GM18858 (cell line): ENCODE results near the gene SENP5.
"Not testable (repeated sequence)": the region's sequence is repeated elsewhere in the genome, so short reads cannot be mapped to it uniquely, and the experiment has no call there.

Experiments used
- ATAC-seq: cut with Tn5 transposase; IDR thresholded peaks from one replicate; pipeline ENCODE4 v1.9.1; 2021; ENCODE audit not compliant: unreplicated experiment

The SENP5 gene, protein sequence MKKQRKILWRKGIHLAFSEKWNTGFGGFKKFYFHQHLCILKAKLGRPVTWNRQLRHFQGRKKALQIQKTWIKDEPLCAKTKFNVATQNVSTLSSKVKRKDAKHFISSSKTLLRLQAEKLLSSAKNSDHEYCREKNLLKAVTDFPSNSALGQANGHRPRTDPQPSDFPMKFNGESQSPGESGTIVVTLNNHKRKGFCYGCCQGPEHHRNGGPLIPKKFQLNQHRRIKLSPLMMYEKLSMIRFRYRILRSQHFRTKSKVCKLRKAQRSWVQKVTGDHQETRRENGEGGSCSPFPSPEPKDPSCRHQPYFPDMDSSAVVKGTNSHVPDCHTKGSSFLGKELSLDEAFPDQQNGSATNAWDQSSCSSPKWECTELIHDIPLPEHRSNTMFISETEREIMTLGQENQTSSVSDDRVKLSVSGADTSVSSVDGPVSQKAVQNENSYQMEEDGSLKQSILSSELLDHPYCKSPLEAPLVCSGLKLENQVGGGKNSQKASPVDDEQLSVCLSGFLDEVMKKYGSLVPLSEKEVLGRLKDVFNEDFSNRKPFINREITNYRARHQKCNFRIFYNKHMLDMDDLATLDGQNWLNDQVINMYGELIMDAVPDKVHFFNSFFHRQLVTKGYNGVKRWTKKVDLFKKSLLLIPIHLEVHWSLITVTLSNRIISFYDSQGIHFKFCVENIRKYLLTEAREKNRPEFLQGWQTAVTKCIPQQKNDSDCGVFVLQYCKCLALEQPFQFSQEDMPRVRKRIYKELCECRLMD

DNA sequence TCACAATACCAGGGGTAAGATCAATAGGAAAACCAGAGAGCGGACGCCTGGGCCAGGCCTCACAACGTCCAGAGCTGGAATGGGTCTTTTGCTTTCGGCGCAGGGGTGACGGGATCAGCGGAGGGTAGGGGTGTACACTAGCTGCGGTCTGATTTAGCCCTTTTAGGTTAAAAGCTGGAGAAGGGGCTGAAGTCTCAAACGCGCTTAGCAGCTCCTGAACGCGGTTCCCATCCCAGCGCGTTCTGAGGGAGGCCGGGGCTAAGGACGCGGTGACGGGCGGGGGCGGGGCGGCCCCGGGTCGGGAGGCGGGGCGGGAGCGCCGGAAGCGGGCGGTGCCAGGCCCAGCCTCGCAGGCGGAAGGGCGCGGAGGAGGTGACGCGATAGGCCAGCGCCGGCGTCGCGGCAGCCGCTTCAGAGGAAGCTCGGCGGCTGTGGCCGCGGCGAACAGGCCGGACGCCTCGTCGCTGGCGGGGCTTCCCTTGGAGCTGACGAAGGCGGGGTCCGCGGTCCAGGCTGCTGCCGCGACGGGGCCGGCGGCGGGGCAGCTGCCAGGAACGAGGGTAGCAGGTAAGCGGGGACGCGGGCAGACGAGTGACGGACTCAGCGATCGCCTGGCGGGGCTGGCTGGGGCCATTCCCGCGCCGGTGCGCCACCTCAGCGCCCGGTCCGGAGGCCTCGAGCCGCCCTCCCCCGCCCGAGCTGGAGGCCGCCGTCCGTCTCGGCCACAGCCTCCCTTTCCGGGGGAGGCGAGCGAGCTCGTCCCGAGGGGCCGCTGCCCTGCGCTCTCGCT, at the start of gene SENP5:
Gene SENP5, plus strand, starts transcription at position 414 of the 790 bp plus-strand sequence. CDS start 17,262 bp downstream, outside the sequence.
- ATAC-seq, result peak; percentile 85

DNA sequence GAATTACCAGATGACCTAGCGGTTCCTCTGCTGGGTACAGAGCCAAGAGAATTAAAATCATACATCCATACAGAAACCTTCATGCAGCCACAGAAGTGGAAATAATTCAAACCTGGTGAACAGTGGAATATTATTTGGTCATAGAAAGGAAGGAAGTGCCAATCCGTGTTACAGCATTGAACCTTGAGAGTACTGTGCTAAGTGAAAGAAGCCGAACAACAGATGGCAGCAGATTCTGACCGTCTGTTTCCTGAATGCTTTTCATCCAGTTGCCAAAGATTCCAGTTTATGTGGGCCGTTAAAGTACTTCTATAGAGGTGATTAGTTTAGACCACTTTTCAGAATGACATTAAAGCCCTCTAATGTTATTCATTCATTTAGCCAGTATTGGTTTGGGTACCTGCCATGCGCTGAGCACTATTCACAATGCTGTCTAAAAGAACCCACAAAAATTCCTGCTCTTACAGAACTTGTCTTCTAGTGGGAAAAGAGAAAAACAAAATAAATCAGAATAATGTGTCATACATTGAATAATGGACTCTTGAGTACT, 45.8 kb upstream of the SENP5 start:
- ATAC-seq, result no peak

DNA sequence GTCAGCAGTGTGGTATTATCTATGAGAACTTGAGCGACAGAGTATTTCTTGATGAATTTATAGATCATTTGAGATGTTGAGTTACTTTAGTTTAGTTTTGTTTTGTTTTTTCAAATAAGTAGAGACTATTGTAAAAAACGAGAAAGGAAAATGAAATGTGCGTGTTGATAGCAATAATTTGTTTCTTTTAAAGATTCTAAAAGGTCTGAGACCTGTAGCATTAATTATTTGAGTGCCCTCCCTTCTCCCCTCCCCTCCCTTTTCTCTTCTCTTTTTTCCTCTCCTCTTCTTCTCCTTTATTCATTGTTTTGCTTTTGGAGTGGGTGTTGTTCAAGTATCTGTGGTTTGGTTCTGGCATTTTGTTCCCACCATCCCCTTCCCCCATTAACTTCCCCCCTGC, 38.1 kb upstream of the SENP5 start:
- not testable (repeated sequence) for ATAC-seq

DNA sequence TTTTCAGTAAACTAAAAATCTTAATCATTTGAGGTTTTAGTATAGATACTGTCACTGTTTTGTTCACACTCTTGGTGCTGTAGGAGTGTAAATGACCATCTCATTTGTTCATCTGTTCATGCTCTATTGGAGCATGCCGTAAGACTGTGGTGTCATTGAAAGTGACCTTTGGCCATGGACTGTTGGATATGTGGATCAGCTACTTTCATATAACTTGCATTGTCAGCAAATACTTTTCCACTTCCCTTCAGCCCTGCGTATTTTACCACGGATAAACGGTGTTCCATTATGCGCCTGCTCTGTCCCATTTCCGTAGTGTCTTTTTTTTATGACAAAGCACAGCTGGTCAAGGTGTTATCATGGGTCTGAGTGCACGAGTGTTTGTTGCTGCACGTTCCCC, 32.6 kb upstream of the SENP5 start:
- no peak for ATAC-seq

DNA sequence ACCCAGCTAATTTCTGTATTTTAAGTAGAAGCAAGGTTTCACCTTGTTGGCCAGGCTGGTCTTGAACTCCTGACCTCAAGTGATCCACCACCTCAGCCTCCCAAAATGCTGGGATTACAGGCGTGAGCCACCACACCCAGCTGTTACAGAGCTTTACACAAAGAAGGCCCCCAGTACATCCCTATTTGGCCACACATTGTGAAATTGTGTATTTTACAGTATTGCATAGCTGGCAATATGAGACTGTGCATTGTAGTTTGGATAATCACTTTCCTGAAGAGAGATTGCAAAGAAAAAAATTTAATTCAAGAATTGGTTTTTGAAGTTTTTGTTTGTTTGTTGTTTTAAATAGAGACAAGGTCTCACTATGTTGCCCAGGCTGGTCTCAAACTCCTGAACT, 31.1 kb upstream of the SENP5 start:
- ATAC-seq, result not testable (repeated sequence)

DNA sequence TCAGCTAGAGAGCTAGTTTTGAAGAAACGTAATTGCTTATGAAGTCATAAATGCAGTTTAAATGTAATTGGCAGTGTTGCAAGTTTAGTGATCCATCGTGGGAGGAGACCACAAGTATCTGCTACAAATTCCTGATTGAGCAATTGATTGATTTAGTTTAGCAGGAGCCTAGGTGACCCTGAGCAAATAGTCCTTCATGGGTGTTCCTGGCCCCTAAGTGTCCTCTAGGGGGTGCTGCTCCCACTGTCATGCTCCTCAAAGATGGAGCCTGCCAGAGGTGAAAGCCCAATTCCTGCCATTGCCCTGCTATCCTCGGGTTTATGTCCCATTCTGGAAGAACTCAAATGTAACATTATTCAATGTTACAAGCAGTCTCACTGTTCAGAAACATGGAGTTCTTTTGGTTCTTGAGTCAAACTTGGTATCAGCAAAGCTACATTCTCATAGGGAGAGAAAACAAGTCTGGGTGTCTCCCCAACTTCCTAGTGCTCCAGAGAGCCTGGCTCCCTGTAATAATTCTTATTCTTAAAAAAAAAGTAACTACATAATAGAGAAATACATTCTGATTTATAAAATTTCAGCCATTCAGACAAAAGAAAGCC, 29.8 kb upstream of the SENP5 start:
- no peak for ATAC-seq

DNA sequence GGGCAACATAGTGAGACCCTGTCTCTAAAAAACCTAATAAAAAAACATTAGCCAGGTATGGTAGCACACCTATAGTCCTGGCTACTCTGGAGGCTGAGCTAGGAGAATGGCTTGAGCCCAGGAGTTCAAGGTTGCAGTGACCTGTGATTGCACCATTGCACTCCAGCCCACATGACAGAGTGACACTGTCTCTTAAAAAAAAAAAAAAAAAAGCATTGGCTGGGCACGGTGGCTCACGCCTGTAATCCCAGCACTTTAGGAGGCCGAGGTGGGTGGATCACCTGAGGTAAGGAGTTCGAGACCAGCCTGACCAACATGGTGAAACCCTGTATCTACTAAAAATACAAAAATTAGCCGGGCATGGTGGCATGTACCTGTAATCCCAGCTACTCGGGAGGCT, 28.4 kb upstream of the SENP5 start:
- ATAC-seq, result not testable (repeated sequence)

DNA sequence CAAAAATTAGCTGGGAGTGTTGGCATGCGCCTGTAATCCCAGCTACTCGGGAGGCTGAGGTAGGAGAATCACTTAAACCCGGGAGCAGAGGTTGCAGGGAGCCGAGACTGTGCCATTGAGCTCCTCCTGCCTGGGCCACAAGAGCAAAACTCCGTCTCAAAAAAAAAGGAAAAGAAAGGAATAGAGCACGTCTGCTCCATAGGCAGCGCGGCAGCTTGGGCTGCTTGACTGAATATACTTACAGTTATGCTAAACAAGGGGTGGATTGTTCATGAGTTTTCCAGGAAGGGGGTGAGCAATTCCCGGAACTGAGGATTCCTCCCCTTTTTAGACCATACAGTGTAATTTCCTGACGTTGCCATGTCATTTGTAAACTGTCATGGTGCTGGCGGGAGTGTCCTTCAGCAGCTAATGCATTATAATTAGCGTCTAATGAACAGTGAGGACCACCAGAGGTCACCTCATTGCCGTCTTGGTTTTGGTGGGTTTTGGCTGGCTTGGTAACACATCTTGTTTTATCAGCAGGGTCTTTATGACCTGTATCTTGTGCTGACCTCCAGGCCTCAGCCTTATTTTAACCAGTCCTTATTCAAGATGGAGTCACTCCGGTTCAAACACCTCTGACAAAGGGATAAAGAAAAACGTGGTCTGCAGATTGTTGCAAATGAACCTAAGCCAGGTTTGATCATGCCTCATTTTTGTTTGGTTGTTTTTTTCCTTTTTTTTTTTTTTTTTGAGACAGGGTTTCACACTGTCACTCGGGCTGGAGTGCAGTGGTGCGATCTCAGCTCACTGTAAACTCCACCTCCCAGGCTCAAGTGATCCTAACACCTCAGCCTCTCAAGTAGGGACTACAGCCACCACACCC, 24.9 kb upstream of the SENP5 start:
- ATAC-seq, result no peak

DNA sequence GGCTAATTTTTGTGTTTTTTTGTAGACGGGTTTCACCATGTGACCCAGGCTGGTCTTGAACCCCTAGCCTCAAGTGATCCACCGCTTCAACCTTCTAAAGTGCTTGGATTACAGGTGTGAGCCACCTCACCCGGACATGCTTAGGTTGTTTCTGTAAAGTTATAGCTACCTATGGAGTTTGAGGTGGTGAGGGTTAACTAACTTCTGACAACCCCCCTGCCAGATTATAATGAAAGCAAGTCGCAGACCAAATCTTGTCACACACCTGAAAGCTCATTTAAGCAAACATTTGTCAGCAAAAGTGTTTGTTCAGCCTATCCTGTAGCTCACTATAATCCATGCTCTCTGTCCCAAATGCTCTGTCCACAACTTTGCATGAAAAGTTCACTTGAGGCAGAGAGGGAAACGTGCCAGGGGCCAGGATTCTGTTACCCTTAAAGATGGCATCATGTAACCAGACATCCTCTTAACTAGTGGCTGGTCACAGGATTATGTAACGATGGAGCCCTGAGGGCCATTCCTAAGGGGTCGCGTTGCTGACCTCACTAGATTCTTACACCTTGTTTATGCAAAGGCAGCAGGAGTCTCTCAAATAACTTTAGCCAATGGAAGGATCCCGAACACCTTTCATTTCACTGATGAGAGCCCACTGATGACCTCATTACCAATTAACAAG, 24.1 kb upstream of the SENP5 start:
- ATAC-seq, result no peak

DNA sequence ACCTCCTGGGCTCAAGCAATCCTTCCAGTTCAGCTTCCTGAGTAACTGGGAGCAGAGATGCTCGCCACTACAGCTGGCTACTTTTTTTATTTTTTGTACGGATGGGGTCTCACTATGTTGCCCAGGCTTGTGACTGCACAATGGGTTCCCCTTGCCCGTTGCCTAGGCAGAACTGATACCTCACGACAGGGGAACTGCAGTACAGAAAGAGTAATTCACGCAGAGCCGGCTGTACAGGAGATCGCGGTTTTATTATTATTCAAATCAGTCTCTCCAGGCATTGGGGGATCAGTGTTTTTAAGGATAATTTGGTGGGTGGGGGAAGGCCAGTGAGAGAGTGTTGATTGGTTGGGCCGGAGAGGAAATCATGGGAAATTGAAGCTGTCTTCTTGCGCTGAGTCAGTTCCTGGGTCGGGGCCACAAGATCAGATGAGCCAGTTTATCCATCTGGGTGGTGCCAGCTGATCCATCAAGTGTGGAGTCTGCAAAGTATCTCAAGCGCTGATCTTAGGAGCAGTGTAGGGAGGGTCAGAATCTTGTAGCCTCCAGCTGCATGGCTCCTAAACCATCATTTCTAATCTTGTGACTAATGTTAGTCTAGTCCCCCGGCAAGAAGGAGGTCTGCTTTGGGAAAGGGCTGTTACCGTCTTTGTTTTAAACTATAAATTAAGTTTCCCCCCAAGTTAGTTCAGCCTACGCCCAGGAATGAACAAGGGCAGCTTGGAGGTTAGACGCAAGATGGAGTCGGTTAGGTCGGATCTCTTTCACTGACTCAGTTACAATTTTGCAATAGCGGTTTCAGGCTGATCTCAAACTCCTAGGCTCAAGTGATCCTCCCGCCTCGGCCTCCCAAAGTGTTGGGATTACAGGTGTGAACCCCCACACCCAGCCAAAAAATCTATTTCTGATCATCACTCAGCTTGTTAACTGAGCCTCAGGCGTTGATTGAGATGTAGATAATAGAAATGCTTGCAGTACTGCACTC, 23.2 kb upstream of the SENP5 start:
- not testable (repeated sequence) for ATAC-seq

DNA sequence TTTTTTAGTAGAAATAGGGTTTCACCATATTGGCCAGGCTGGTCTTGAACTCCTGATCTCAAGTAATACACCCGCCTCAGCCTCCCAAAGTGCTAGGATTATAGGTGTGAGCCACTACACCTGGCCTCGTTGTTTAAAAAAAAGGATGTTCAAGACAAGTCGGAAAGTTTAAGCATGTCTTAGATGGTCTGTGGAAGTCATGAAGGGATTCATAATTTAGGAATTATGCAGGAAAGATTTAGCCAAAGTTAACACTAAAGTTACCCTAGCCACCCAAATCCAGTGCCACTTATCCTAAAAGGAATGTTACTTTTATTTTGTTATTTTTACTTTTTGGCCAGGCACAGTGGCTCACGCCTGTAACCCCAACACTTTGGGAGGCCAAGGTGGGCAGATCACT, 19.3 kb upstream of the SENP5 start:
- ATAC-seq, result not testable (repeated sequence)

DNA sequence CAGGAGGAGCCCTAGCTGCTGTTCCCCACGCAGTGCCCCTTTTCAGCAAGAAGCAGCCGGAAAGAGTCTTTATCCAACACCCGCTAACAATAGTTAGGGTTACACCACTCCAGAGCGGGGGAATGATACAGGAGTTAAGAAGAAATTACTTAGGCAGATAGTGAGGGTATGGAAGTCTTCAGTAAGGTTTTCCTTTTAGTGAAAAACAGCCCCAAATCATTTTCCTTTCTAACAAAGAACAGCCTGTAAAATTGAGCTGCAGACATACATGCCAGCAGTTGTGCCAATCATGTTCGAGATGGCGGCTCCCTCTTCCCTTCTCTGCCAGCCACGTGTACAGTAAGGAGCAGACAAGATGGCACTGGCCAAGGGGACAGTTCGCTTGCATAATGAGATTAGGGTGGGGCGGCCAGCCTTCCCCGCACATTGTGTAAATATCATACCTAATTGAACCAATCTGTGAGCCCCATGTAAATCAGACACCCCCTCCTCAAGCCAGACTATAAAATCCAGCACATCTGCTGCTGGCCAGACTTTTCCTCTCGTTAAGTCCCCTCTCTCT, 18.5 kb upstream of the SENP5 start:
- ATAC-seq, result no peak

DNA sequence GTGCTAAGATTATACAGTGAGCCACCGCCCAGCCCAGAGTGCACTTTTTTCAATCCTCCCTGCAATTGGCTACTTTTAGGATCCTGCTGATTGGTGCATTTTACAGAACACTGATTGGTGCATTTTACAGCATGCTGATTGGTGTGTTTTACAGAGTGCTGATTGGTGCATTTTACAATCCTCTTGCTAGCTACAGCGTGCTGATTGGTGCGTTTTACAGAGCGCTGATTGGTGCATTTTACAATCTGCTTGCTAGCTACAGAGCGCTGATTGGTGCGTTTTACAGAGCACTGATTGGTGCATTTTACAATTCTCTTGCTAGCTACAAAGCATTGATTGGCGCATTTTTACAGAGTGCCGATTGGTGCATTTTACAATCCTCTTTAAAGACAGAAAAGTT, 4.7 kb upstream of the SENP5 start:
- ATAC-seq, result not testable (repeated sequence)

DNA sequence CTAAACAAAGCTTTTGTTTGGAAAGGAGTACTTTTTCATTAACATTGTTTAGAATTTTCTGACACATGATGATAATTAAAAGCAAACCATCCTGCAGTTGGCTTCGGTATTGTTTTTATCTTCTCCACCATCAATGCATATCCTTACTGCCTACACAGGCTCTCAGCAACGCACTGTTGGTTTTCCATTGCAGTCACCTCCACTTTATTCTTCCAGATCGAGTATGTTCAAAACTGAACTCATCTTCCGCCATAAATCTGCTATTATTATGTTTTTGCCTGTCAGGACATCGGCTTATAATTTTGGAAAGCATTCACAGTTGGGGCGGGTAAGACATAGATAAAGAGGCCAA, 589 bp upstream of the SENP5 start:
- no peak for ATAC-seq

DNA sequence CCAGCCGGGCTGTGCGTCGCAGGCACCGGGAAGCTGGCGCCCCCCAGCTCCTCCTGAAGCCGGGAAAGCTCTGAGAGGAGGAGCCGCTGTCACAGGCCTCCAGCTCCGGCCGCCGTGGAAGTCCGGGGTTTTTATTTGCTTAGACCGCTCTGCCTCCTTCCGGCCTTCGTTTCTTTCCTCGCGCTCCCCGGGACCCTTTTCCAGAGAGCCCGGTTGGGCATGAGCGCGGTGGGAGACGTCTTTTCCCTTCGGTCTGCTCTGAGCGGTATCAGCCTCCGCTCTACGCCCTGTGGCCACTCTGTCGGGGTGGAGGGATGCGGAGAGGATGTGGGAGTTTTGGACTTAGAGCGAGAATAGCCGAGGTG, 559 bp downstream of the SENP5 start:
- peak; percentile 11 for ATAC-seq

DNA sequence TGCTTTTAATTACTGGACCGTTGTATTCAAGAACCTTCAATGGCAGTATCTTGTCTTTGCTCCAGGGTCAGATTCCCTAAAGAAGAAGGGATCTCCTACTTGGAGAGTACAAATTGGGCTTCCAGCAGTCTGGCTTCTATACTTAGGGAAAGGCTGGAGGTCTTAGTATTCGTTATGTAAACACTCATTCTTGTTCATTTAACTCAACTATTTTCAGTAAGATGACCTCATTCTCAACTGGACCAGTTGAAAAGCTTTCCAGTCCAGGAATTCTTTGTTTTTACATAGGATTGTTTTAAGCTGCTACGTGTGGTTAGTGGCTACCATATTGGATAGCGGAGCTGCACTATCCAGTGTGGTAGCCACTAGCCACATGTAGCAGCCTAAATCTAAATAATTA, 4.6 kb downstream of the SENP5 start:
- no peak for ATAC-seq

DNA sequence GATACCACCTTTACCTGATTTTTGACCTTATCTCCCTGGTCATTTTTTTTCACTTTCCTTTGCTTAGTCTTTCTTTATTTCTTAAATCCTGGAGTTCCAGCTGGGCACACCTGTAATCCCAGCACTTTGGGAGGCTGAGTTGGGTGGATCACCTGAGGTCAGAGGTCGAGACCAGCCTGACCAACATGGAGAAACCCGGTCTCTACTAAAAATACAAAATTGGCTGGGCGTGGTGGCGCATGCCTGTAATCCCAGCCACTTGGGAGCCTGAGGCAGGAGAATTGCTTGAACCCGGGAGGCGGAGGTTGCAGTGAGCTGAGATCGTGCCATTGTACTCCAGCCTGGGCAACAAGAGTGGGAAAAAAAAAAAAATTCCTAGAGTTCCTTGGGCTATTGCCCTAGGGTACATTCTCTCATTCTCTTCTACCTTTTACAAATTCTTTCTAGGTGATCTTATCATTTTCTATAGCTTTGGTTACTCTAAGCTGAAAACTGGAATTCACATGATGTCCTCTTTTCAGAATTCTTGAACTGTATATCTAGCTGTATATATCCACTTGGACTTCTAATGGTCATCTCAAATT, 6.9 kb downstream of the SENP5 start:
- ATAC-seq, result not testable (repeated sequence)

DNA sequence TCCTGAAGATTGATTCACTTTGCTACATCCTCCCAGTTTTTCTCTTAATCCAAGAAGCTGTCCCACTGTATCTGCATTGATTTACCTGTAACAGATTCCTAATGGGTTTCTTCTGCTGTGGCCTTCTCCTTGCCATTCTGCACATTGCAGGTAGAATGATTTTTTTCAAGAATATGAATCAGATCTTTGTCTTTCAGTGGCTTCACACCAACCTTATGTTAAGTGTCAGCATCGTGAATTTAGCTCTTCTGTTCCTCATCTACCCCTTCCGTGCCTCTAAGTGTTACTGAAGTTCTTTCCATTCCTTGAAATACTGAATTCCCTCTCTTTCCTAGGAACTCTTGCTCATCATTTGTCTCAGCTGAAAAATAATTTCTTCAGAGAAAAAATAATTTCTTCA, 7.5 kb downstream of the SENP5 start:
- ATAC-seq, result no peak
